Measurements from ENCODE around the gene CSN2. TPM values are rescaled to one million over a fixed set of nuclear protein-coding genes. Genes with fewer than 3 reads are reported as not detected.

CSN2 gene
- not detected in 2 replicates for total RNA-seq
- long read RNA-seq: 0 reads

GRCh38 chr4:69965628-69966027 lies at the start of gene CSN2:
Gene CSN2 (minus strand): TSS chr4:69965728. CDS start chr4:69960995, 4,733 bp downstream.
- TF ChIP-seq CTCF (IDR thresholded peaks at IDR 0.05): no peak
- no peaks in the 10 kb centered on the region for H3K4me1 Mint-ChIP-seq (ENCODE audit: unreplicated experiment)
- H3K36me3 Mint-ChIP-seq (ENCODE audit: unreplicated experiment): no peaks in the 10 kb centered on the region
- H3K4me3 Mint-ChIP-seq (ENCODE audit: unreplicated experiment): no peak within 1 kb of the TSS
- no peak within 1 kb of the TSS for H3K27ac Mint-ChIP-seq (ENCODE audit: unreplicated experiment)
- no peak for DNase-seq (ENCODE audit: extremely low spot score, unreplicated experiment)
- no peaks in the 10 kb centered on the region for H3K9me3 Mint-ChIP-seq (ENCODE audit: unreplicated experiment)
- H3K27me3 Mint-ChIP-seq (ENCODE audit: unreplicated experiment): peaks cover 6% of the 10 kb centered on the region

- peaks cover 9% of the 10 kb centered on the region for H3K27me3 Mint-ChIP-seq (ENCODE audit: unreplicated experiment)
Observed at GRCh38 chr4:70008771-70009170, 43.2 kb upstream of the CSN2 start.

GRCh38 chr4:70002507-70002906 lies 37.0 kb upstream of the CSN2 start:
- Mint-ChIP-seq H3K4me3 (ENCODE audit: unreplicated experiment) (no peak overlapping the region), H3K27me3 (ENCODE audit: unreplicated experiment) (peaks cover 16% of the 10 kb centered on the region), H3K9me3 (ENCODE audit: unreplicated experiment) (no peaks in the 10 kb centered on the region), H3K4me1 (ENCODE audit: unreplicated experiment) (no peaks in the 10 kb centered on the region), H3K36me3 (ENCODE audit: unreplicated experiment) (no peaks in the 10 kb centered on the region), H3K27ac (ENCODE audit: unreplicated experiment) (no peak overlapping the region)
- TF ChIP-seq CTCF (IDR thresholded peaks at IDR 0.05): no peak
- no peak for DNase-seq (ENCODE audit: extremely low spot score, unreplicated experiment)

More at GRCh38 chr4:70008771-70009170, 43.2 kb upstream of the CSN2 start:
- Mint-ChIP-seq H3K27ac (ENCODE audit: unreplicated experiment) (no peak overlapping the region), H3K4me3 (ENCODE audit: unreplicated experiment) (no peak overlapping the region), H3K9me3 (ENCODE audit: unreplicated experiment) (no peaks in the 10 kb centered on the region), H3K36me3 (ENCODE audit: unreplicated experiment) (no peaks in the 10 kb centered on the region), H3K4me1 (ENCODE audit: unreplicated experiment) (no peaks in the 10 kb centered on the region)
- no peak for TF ChIP-seq CTCF (IDR thresholded peaks at IDR 0.05)
- DNase-seq (ENCODE audit: extremely low spot score, unreplicated experiment): no peak

- Mint-ChIP-seq H3K27me3 (ENCODE audit: unreplicated experiment) (peaks cover 16% of the 10 kb centered on the region), H3K4me1 (ENCODE audit: unreplicated experiment) (no peaks in the 10 kb centered on the region), H3K4me3 (ENCODE audit: unreplicated experiment) (no peak overlapping the region), H3K9me3 (ENCODE audit: unreplicated experiment) (no peaks in the 10 kb centered on the region), H3K27ac (ENCODE audit: unreplicated experiment) (no peak overlapping the region), H3K36me3 (ENCODE audit: unreplicated experiment) (no peaks in the 10 kb centered on the region)
- DNase-seq (ENCODE audit: extremely low spot score, unreplicated experiment): no peak
- no peak for TF ChIP-seq CTCF (IDR thresholded peaks at IDR 0.05)
Observed at GRCh38 chr4:70000711-70001110, 35.2 kb upstream of the CSN2 start.

GRCh38 chr4:69999420-69999819 lies 33.9 kb upstream of the CSN2 start:
- H3K27ac Mint-ChIP-seq (ENCODE audit: unreplicated experiment): no peak overlapping the region
- no peak overlapping the region for H3K4me3 Mint-ChIP-seq (ENCODE audit: unreplicated experiment)
- H3K4me1 Mint-ChIP-seq (ENCODE audit: unreplicated experiment): no peaks in the 10 kb centered on the region
- peaks cover 13% of the 10 kb centered on the region for H3K27me3 Mint-ChIP-seq (ENCODE audit: unreplicated experiment)
- TF ChIP-seq CTCF (IDR thresholded peaks at IDR 0.05): no peak
- H3K36me3 Mint-ChIP-seq (ENCODE audit: unreplicated experiment): no peaks in the 10 kb centered on the region
- no peaks in the 10 kb centered on the region for H3K9me3 Mint-ChIP-seq (ENCODE audit: unreplicated experiment)
- DNase-seq (ENCODE audit: extremely low spot score, unreplicated experiment): no peak
